GM23248 (cell line): Measurements from ENCODE around the gene VSIG2.

ENCODE experiments used
- EZH2 ChIP-seq: fragments of 200-600 bp; sonication (generic); IDR thresholded peaks from 2 replicates; pipeline ENCODE4 v1.6.1; 2018; ENCODE audit warnings: antibody characterized with exemption, mild to moderate bottlenecking; ENCODE audit not compliant: insufficient read depth, poor library complexity, severe bottlenecking
- EZH2phosphoT487 ChIP-seq: fragments of 200-600 bp; sonication (generic); IDR thresholded peaks from 2 replicates; pipeline ENCODE4 v1.6.1; 2018; ENCODE audit warnings: antibody characterized with exemption, moderate library complexity, mild to moderate bottlenecking, low read depth; ENCODE audit not compliant: insufficient read depth

- TF ChIP-seq EZH2 (no peak), EZH2phosphoT487 (no peak)
Observed at GRCh38 chr11:124712392-124712791, 39.7 kb downstream of the VSIG2 start.
